WTC11 (cell line): ENCODE data around the gene ANKFN1.

Source experiments
- CTCF ChIP-seq: fragments of 200-600 bp; IDR thresholded peaks from 2 replicates; pipeline ENCODE4 v1.8.0; 2022; ENCODE audit warnings: antibody characterized with exemption
- FOXP1 ChIP-seq: sonication (generic); formaldehyde crosslinking; IDR thresholded peaks from 2 replicates; pipeline ENCODE4 v1.8.0; 2022; ENCODE audit warnings: missing genetic modification reagents, mild to moderate bottlenecking, moderate library complexity, borderline replicate concordance
- IRF2 ChIP-seq: sonication (generic); formaldehyde crosslinking; IDR thresholded peaks from 2 replicates; pipeline ENCODE4 v1.8.0; 2022; ENCODE audit warnings: low read depth, missing genetic modification reagents, borderline replicate concordance
- MLX ChIP-seq: sonication (generic); formaldehyde crosslinking; IDR thresholded peaks from 2 replicates; pipeline ENCODE4 v1.8.1; 2023; ENCODE audit warnings: mild to moderate bottlenecking, missing genetic modification reagents, moderate library complexity
- TCF7 ChIP-seq: sonication (generic); formaldehyde crosslinking; IDR thresholded peaks from 2 replicates; pipeline ENCODE4 v1.8.0; 2022; ENCODE audit warnings: mild to moderate bottlenecking, low read depth, missing genetic modification reagents, moderate library complexity
- ZNF317 ChIP-seq: sonication (generic); formaldehyde crosslinking; IDR thresholded peaks from 2 replicates; pipeline ENCODE4 v1.8.1; 2023; ENCODE audit warnings: low read depth, mild to moderate bottlenecking, moderate library complexity, missing genetic modification reagents, borderline replicate concordance
- TF ChIP-seq, protein P1 (sequence below): sonication (generic); formaldehyde crosslinking; IDR thresholded peaks from 2 replicates; pipeline ENCODE4 v1.8.1; 2022; ENCODE audit warnings: low read depth, missing genetic modification reagents, borderline replicate concordance
- TF ChIP-seq, protein P2 (sequence below): sonication (generic); formaldehyde crosslinking; IDR thresholded peaks from 2 replicates; pipeline ENCODE4 v1.8.0; 2022; ENCODE audit warnings: mild to moderate bottlenecking, missing genetic modification reagents

DNA sequence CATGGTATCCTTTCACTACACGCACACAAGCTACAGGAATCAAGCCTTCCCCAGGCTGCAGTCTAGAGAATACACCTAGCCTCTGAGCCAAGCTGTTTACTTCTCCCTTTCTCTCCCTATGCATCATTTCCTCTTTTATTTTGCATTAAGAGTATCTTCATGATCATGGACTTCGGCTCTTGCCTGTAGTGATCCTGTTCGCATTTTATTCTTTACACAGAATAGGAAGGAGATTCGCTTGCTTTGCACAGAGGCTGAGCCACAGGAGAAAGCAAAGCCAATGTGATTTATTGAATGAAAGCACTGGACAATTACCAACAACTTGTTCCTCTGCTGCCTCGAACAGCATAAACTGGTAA, 172.7 kb downstream of the ANKFN1 start:
- no peak for TF ChIP-seq CTCF
- no peak for TF ChIP-seq TCF7 (CRISPR knock-in tag)
- TF ChIP-seq, protein P1, sequence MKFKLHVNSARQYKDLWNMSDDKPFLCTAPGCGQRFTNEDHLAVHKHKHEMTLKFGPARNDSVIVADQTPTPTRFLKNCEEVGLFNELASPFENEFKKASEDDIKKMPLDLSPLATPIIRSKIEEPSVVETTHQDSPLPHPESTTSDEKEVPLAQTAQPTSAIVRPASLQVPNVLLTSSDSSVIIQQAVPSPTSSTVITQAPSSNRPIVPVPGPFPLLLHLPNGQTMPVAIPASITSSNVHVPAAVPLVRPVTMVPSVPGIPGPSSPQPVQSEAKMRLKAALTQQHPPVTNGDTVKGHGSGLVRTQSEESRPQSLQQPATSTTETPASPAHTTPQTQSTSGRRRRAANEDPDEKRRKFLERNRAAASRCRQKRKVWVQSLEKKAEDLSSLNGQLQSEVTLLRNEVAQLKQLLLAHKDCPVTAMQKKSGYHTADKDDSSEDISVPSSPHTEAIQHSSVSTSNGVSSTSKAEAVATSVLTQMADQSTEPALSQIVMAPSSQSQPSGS (CRISPR knock-in tag) = no peak
- no peak for TF ChIP-seq ZNF317 (CRISPR knock-in tag)
- no peak for TF ChIP-seq FOXP1 (CRISPR knock-in tag)
- TF ChIP-seq, protein P2, sequence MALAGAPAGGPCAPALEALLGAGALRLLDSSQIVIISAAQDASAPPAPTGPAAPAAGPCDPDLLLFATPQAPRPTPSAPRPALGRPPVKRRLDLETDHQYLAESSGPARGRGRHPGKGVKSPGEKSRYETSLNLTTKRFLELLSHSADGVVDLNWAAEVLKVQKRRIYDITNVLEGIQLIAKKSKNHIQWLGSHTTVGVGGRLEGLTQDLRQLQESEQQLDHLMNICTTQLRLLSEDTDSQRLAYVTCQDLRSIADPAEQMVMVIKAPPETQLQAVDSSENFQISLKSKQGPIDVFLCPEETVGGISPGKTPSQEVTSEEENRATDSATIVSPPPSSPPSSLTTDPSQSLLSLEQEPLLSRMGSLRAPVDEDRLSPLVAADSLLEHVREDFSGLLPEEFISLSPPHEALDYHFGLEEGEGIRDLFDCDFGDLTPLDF (CRISPR knock-in tag) = no peak
- no peak for TF ChIP-seq IRF2 (CRISPR knock-in tag)
- TF ChIP-seq MLX = no peak
